Ishikawa (cell line): ENCODE measurements around the gene USP33.
A peak's percentile ranks its signal among the peaks of the same experiment; 100 is the strongest.

ENCODE experiments used
- CEBPB ChIP-seq: IDR thresholded peaks from 2 replicates; pipeline ENCODE4 v1.6.1; 2012
- CREB1 ChIP-seq: IDR thresholded peaks from 2 replicates; pipeline ENCODE4 v1.6.1; 2012; ENCODE audit warnings: low read depth
- EGR1 ChIP-seq: IDR thresholded peaks from 2 replicates; pipeline ENCODE4 v1.6.1; 2012
- EP300 ChIP-seq: IDR thresholded peaks from 2 replicates; pipeline ENCODE4 v1.6.1; 2012; ENCODE audit warnings: borderline replicate concordance
- FOXM1 ChIP-seq: IDR thresholded peaks from 2 replicates; pipeline ENCODE4 v1.6.1; 2012; ENCODE audit warnings: low read depth, borderline replicate concordance
- NFIC ChIP-seq: IDR thresholded peaks from 2 replicates; pipeline ENCODE4 v1.6.1; 2012
- RAD21 ChIP-seq: IDR thresholded peaks from 2 replicates; pipeline ENCODE4 v1.6.1; 2012; ENCODE audit warnings: low read depth
- TAF1 ChIP-seq: IDR thresholded peaks from 2 replicates; pipeline ENCODE4 v1.6.1; 2012; ENCODE audit warnings: low read depth, mild to moderate bottlenecking
- TCF12 ChIP-seq: IDR thresholded peaks from 2 replicates; pipeline ENCODE4 v1.6.1; 2012; ENCODE audit warnings: low read depth
- TEAD4 ChIP-seq: IDR thresholded peaks from 2 replicates; pipeline ENCODE4 v1.6.1; 2012
- YY1 ChIP-seq: IDR thresholded peaks from 2 replicates; pipeline ENCODE4 v1.6.1; 2012; ENCODE audit warnings: low read depth
- ZBTB7A ChIP-seq: IDR thresholded peaks from 2 replicates; pipeline ENCODE4 v1.6.1; 2012; ENCODE audit warnings: low read depth
- TF ChIP-seq, protein P1 (sequence below): IDR thresholded peaks from 2 replicates; pipeline ENCODE4 v1.6.1; 2012
- TF ChIP-seq, protein P2 (sequence below): IDR thresholded peaks from 2 replicates; pipeline ENCODE4 v1.6.1; 2012
- TF ChIP-seq, protein P3 (sequence below): IDR thresholded peaks from 2 replicates; pipeline ENCODE4 v1.6.1; 2012; ENCODE audit warnings: low read depth, mild to moderate bottlenecking

The USP33 gene

DNA sequence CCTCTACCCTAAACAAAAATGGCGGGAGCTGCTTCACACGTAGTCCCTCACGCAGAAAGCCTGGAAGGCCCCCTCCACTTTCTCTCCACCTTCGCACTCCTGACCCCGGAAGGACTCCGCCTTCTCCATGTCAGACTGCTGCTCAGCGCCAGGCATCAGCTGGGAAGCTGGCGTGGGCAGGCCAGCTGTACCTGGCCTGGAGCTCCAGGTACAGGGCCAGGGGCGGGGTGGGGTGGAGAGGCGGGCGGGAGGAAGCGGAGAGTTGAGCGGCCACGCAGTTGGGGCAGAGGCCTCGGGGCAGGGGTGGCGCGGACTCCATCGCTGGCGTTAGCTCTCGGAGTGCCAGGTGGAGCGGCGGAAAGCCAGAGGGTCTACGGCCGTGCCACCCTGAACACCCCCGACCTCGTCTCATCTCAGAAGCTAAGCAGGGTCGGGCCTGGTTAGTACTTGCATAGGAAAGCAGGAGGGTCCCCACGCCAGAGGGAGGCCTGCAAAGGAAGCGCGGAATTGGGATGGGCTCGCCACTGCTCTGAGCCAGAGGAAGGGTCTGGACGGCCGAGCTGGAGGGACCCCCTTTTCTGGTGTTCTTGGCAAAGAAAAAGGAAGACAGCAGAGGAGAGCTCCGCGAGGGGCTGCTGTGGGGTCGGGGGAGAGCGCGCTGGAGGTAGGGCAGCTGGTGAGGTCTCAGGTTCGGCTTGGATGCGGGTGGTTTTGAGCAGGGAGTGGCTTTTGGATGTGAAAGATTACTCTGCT lies 20.1 kb upstream of the USP33 start, which contains the start of gene MIGA1:
Gene MIGA1, plus strand, starts transcription at position 121 of the 753 bp plus-strand sequence. CDS start 3,604 bp downstream, outside the sequence.
- TF ChIP-seq, protein P1, sequence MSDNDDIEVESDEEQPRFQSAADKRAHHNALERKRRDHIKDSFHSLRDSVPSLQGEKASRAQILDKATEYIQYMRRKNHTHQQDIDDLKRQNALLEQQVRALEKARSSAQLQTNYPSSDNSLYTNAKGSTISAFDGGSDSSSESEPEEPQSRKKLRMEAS, result peak; percentile 84
- peak; percentile 13; the same call in 1 of the 2 replicates for TF ChIP-seq CEBPB
- TF ChIP-seq TCF12, result peak; percentile 54; the same call in 1 of the 2 replicates
- TF ChIP-seq, protein P2, sequence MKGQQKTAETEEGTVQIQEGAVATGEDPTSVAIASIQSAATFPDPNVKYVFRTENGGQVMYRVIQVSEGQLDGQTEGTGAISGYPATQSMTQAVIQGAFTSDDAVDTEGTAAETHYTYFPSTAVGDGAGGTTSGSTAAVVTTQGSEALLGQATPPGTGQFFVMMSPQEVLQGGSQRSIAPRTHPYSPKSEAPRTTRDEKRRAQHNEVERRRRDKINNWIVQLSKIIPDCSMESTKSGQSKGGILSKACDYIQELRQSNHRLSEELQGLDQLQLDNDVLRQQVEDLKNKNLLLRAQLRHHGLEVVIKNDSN, result peak; percentile 60; the same call in 1 of the 2 replicates
- TF ChIP-seq YY1, result peak; percentile 98
- TF ChIP-seq ZBTB7A, result 0 out of 2 replicates have a peak, but pooled peaks have one; percentile 39
- peak; percentile 60 for TF ChIP-seq CREB1
- no peak; the same call in 1 of the 2 replicates for TF ChIP-seq EP300
- peak; percentile 60; the same call in 1 of the 2 replicates for TF ChIP-seq TAF1
- TF ChIP-seq TEAD4, result peak; percentile 33; the same call in 1 of the 2 replicates
- TF ChIP-seq, protein P3, sequence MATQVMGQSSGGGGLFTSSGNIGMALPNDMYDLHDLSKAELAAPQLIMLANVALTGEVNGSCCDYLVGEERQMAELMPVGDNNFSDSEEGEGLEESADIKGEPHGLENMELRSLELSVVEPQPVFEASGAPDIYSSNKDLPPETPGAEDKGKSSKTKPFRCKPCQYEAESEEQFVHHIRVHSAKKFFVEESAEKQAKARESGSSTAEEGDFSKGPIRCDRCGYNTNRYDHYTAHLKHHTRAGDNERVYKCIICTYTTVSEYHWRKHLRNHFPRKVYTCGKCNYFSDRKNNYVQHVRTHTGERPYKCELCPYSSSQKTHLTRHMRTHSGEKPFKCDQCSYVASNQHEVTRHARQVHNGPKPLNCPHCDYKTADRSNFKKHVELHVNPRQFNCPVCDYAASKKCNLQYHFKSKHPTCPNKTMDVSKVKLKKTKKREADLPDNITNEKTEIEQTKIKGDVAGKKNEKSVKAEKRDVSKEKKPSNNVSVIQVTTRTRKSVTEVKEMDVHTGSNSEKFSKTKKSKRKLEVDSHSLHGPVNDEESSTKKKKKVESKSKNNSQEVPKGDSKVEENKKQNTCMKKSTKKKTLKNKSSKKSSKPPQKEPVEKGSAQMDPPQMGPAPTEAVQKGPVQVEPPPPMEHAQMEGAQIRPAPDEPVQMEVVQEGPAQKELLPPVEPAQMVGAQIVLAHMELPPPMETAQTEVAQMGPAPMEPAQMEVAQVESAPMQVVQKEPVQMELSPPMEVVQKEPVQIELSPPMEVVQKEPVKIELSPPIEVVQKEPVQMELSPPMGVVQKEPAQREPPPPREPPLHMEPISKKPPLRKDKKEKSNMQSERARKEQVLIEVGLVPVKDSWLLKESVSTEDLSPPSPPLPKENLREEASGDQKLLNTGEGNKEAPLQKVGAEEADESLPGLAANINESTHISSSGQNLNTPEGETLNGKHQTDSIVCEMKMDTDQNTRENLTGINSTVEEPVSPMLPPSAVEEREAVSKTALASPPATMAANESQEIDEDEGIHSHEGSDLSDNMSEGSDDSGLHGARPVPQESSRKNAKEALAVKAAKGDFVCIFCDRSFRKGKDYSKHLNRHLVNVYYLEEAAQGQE, result no peak
- no peak for TF ChIP-seq FOXM1
- no peak for TF ChIP-seq RAD21
- TF ChIP-seq EGR1, result peak; percentile 92
- TF ChIP-seq NFIC, result peak; percentile 45

DNA sequence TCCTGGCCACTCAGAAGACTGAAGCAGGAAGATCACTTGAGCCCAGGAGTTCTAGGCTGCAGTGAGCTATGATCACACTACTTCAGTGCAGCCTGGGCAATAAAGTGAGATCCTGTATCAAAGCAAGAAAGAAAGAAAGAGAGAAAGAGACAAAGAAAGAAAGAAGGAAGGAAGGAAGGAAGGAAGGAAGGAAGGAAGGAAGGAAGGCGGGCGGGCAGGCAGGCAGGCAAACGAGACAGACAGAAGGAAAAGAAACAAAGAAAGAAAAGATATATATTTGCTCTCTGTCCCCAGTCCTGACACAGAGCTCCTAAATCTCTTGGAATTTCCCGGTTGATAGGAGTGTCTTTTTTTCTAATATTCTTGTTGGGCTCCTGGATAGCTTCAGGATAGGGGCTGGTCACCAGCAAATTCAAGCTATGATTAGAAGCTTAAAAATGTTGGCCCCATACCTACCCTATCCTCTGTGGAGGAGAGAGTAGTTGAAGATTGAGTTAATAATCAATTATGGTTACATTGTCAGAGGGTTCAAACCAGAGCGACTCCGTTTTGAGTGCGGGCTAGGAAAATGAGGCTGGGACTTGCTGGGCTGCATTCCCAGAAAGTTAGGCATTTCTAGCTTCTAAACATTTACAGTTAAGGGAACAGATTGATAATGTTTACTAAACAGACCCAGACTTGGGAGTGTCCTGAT lies 16.5 kb upstream of the USP33 start:
- TF ChIP-seq TAF1 (no peak), NFIC (no peak), CEBPB (no peak), RAD21 (no peak), CREB1 (no peak), TCF12 (no peak), EGR1 (no peak), EP300 (no peak), YY1 (no peak), TEAD4 (no peak), ZBTB7A (no peak), FOXM1 (no peak)
- TF ChIP-seq, protein P1, result no peak
- TF ChIP-seq, protein P3, result no peak
- TF ChIP-seq, protein P2, result no peak

DNA sequence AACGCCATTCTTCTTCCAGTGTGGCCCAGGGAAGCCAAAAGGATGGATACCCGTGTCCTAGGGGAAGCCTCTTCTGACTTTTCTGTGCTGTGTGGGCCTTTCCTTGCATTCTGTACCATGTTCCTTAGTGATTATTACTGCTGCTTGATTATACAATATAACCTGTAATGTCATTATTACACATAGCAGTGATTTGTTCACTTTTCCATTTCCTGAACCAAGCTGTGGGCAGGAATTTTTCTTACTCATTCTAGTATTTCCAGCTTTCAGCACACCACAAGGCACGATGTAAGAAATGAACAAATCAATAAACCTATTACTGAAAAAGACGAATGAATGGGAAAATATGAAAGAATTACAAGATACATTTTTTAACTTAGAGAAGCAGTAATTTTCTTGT lies 8.4 kb upstream of the USP33 start:
- TF ChIP-seq EP300 (no peak), EGR1 (no peak), TEAD4 (no peak)
- TF ChIP-seq, protein P1, result no peak

DNA sequence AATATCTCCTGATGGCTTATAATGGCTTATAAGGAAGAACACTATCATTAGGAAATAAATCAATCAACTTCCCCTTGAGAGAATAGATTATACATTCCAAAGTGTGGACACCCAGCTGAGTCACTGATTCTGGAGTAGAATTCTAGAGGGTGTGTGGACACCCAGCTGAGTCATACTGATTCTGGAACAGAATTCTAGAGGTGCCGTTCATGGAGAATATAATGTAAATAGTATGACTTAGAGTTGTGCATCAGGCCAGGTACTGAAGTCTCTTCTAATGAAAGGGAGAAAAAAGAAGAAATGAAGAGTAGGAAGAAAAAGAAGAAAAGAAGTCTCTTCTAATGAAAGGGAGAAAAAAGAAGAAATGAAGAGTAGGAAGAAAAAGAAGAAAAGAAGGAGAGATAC lies 2.4 kb upstream of the USP33 start:
- TF ChIP-seq YY1 (no peak), TCF12 (no peak), NFIC (no peak), EP300 (no peak), TEAD4 (no peak), FOXM1 (no peak), CEBPB (no peak), RAD21 (no peak), ZBTB7A (no peak), TAF1 (no peak), EGR1 (no peak), CREB1 (no peak)
- TF ChIP-seq, protein P1, result no peak
- TF ChIP-seq, protein P2, result no peak
- TF ChIP-seq, protein P3, result no peak
